ENCODE results near the gene KCNQ1.

DNA sequence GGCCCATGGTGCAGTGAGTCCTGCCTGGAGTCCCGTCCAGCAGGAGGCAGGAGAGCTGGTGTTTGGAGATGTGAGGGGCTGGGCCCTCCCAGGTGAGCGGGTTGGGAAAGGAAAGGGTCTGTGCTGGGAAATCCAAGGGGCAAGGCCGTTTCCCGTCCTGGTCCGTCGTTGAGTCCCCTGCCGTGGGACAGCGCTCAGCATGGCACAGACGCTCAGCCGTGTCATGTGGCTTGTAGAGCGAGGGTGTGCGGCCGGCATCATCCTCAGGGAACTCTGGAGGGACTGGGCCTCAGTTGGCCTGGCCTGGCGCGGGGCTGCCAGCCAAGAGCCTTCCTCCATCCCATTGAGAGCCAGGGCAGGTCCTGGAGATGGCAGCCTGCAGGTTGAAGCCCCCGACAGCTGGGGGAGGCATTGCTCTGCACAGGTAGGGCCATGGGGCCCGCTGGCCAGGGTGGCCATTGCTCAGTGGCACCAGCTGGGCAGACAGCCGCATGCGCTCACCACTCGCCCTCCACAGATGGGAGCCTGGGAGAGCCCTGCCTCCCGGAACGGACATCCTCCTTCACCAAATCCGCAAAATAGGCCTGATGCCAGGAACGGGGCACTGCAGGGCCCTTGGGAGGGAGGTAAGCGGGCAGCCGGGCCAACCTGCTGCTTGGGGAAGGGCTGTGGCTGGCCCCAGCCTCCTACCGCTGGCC is 28.7 kb downstream of the KCNQ1 start:
- TF ChIP-seq, protein P1, sequence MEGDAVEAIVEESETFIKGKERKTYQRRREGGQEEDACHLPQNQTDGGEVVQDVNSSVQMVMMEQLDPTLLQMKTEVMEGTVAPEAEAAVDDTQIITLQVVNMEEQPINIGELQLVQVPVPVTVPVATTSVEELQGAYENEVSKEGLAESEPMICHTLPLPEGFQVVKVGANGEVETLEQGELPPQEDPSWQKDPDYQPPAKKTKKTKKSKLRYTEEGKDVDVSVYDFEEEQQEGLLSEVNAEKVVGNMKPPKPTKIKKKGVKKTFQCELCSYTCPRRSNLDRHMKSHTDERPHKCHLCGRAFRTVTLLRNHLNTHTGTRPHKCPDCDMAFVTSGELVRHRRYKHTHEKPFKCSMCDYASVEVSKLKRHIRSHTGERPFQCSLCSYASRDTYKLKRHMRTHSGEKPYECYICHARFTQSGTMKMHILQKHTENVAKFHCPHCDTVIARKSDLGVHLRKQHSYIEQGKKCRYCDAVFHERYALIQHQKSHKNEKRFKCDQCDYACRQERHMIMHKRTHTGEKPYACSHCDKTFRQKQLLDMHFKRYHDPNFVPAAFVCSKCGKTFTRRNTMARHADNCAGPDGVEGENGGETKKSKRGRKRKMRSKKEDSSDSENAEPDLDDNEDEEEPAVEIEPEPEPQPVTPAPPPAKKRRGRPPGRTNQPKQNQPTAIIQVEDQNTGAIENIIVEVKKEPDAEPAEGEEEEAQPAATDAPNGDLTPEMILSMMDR (conservative IDR thresholded peaks at IDR 0.05; ENCODE audit: low read length), result no peak
- no peak for TF ChIP-seq EZH2phosphoT487 (IDR thresholded peaks at IDR 0.05; ENCODE audit: borderline replicate concordance)

Measured in Loucy (cell line).